Activated T-cell treated with anti-CD3 and anti-CD28 coated beads for 48 hours (primary cell): Measurements from ENCODE around the gene ARHGAP5.

Experiments used
- DNase-seq: peaks from one replicate; pipeline ENCODE4 v3.0.0-alpha.2; 2020; ENCODE audit warnings: low read depth

ARHGAP5 gene

GRCh38 chr14:32185097-32185496 is 108.0 kb downstream of the ARHGAP5 start:
- no peak for DNase-seq

GRCh38 chr14:32186248-32186647 is 109.1 kb downstream of the ARHGAP5 start:
- no peak for DNase-seq

- no peak for DNase-seq
These were observed 112.7 kb downstream of the ARHGAP5 start for GRCh38 chr14:32189811-32190210.

GRCh38 chr14:32190673-32191072 is 113.6 kb downstream of the ARHGAP5 start:
- DNase-seq: no peak

- DNase-seq: no peak
These were observed 115.7 kb downstream of the ARHGAP5 start for GRCh38 chr14:32192712-32193373.

- no peak for DNase-seq
These were observed 116.4 kb downstream of the ARHGAP5 start for GRCh38 chr14:32193532-32193931.

- DNase-seq: no peak
These were observed 118.5 kb downstream of the ARHGAP5 start for GRCh38 chr14:32195636-32196035.

- DNase-seq: no peak
These were observed 120.8 kb downstream of the ARHGAP5 start for GRCh38 chr14:32197919-32198318.

- no peak for DNase-seq
These were observed 123.5 kb downstream of the ARHGAP5 start for GRCh38 chr14:32200368-32201192.

GRCh38 chr14:32201193-32201815 is 124.2 kb downstream of the ARHGAP5 start:
- peak; percentile 72 for DNase-seq

- DNase-seq: peak; percentile 16
These were observed 124.8 kb downstream of the ARHGAP5 start, which contains the start of gene RNU6-7 for GRCh38 chr14:32201816-32202490. Gene RNU6-7 (plus strand): TSS chr14:32202045.

GRCh38 chr14:32202491-32202997 is 125.4 kb downstream of the ARHGAP5 start:
- DNase-seq: no peak

- DNase-seq: peak; percentile 79
These were observed 126.1 kb downstream of the ARHGAP5 start, which contains the start of gene RNU6-8 for GRCh38 chr14:32202998-32203882. Gene RNU6-8 (minus strand): TSS chr14:32203269.

GRCh38 chr14:32203928-32204357 is 126.8 kb downstream of the ARHGAP5 start:
- no peak for DNase-seq

- DNase-seq: no peak
These were observed 128.4 kb downstream of the ARHGAP5 start for GRCh38 chr14:32205554-32205953.

- no peak for DNase-seq
These were observed 128.9 kb downstream of the ARHGAP5 start for GRCh38 chr14:32205984-32206383.

- no peak for DNase-seq
These were observed 129.4 kb downstream of the ARHGAP5 start for GRCh38 chr14:32206552-32206951.

- no peak for DNase-seq
These were observed 131.4 kb downstream of the ARHGAP5 start for GRCh38 chr14:32208490-32208889.
